ENCODE results near the gene HEATR3. TPM values are rescaled to one million over a fixed set of nuclear protein-coding genes. Genes with fewer than 3 reads are reported as not detected.

The HEATR3 gene, protein sequence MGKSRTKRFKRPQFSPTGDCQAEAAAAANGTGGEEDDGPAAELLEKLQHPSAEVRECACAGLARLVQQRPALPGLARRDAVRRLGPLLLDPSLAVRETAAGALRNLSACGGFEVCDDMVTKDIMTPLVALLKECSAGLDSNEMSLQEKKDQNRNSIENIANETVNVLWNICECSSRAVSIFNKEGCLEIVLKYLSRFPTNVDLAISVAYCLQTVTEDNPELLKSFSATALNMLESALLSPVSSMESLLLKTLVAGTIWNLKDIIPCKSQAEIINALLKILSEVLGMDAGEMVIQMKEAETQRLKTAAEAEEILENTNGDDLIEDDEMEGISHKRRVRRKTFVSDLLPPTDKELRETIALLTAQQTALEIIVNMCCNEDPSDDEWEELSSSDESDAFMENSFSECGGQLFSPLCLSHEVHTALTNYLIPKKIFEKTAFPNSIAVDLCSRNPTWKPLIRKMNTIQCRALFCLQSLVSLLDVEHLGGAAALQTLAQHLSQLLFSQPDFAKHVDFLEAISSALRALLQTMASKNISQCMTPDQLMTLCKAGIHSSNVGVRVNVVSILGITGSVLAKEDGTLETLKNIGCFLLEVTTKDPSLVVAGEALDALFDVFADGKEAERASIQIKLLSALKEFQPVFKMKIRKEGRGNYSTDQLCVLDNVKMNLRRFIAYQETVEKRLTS
- 23.7 TPM for total RNA-seq

DNA sequence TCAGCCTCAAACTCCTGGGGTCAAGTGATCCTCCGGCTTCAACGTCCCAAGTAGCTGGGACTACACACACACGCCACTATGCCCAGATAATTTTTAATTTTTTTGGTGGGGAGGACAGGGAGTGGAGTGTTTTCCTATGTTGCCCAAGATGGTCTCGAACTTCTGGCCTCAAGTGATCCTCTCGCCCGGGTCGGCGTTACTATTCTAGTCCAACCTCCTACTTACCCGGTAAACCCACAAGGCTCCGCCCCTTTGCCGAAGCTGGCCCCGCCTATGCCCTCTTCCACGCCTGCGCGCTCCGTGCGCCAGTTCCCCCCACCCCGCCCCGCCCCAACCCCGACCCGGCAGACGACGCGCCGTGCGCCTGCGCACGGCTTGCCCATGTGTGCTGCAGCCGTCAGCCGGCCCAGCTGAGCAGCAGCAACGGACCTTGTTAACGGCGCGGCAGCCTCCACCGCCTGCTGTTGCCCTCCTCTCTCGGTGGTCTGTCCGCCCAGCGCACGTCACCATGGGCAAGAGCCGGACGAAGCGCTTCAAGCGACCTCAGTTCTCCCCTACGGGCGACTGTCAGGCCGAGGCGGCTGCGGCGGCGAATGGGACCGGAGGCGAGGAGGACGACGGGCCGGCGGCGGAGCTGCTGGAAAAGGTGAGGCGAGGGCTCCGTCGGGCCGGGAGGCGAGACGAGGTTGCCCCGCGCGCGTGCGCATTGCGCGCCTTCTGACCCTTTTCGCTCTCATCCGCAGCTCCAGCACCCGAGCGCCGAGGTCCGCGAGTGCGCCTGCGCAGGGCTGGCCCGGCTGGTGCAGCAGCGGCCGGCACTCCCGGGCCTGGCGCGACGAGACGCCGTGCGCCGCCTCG lies at the start of gene HEATR3:
Gene HEATR3 (plus strand): TSS at position 347 of the 858 bp plus-strand sequence. CDS start 162 bp downstream, at position 509.
- intact Hi-C loops (cut with DNase I): no loop called here
- DNase-seq (ENCODE audit: low spot score) (peak; percentile 96), ATAC-seq (peak; percentile 97)

DNA sequence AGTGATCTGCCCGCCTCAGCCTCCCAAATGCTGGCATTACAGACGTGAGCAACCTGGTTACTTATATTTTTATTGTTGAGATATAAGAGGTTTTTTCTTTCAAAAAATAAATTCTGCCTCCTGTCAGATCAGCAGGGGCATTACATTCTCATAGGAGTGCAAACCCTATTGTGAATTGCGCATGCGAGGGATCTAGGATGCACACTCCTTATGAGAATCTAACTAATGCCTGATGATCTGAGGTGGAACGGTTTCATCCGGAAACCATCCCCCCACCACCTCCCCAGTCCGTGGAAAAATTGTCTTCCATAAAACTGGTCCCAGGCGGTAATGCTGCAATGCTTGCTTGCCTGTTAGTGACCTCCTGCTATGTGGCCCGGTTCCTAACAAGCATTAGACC lies 48.2 kb upstream of the HEATR3 start:
- intact Hi-C loops (cut with DNase I): no loop called here
- ATAC-seq (no peak), DNase-seq (ENCODE audit: low spot score) (no peak)

DNA sequence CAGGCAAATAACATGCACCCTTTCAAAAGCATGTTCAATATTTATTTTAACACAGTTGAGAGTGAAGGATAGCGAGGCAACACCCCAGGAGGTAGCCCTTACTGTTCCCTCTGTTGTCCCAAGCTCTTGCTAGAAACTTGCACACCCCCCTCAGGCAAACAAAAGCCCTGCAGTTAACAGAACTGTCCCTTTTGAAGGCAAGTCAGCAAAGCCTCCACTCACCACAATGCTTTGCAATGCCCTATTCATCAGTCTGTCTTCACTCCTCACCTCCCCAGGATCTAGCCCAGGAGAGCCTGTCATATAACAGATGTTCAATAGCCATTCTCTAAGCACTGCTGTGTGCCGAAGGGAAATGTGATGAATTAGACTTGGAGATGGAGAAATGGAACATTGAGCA lies 44.2 kb upstream of the HEATR3 start:
- intact Hi-C loops (cut with DNase I): loop anchor here (10.0 kb wide), 2 partner anchors 193 to 643 kb away; no protein-coding TSS in a partner anchor
- no peak for ATAC-seq

DNA sequence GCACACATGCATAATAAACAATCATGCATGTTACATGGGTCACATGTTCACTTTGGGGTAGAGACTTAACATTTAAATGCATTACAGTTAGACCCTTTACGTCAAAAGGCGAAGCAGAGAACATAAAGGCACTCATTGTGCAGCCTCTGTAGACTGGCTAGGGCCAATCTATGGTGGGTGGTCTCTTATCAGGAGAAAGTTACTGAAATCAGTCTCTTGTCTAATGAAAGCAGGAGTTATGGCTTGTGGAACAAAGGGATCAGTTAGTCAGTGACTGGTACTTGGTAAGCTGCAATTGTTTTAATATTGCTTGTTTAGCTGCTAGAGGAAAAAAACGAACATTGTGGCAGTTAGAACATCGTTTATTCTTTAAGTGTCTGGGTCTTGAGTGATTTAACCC lies 42.1 kb upstream of the HEATR3 start:
- DNase-seq (ENCODE audit: low spot score) (no peak), ATAC-seq (no peak)
- intact Hi-C loops (cut with DNase I): loop anchor here (10.0 kb wide), 2 partner anchors 191 to 641 kb away; no protein-coding TSS in a partner anchor

More for the DNA sequence above, 44.2 kb upstream of the HEATR3 start:
- no peak for DNase-seq (ENCODE audit: low spot score)

DNA sequence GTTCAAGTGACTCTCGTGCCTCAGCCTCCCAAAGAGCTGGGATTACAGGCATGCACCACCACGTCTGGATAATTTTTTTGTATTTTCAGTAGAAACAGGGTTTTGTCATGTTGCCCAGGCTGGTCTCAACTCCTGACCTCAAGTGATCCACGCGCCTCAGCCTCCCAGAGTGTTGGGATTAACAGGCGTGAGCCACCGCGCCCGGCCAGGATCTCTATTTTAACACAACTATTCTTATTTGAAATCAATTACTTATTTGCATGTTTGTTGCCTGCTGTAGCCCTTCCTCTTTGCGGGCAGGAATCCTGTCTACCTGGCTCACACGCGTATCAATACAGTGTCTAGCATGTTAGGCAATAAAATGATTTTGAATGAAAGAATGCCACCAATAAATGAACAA lies 41.6 kb upstream of the HEATR3 start:
- intact Hi-C loops (cut with DNase I): loop anchor here (10.0 kb wide), 2 partner anchors 191 to 641 kb away; no protein-coding TSS in a partner anchor
- no peak for ATAC-seq
- no peak for DNase-seq (ENCODE audit: low spot score)

DNA sequence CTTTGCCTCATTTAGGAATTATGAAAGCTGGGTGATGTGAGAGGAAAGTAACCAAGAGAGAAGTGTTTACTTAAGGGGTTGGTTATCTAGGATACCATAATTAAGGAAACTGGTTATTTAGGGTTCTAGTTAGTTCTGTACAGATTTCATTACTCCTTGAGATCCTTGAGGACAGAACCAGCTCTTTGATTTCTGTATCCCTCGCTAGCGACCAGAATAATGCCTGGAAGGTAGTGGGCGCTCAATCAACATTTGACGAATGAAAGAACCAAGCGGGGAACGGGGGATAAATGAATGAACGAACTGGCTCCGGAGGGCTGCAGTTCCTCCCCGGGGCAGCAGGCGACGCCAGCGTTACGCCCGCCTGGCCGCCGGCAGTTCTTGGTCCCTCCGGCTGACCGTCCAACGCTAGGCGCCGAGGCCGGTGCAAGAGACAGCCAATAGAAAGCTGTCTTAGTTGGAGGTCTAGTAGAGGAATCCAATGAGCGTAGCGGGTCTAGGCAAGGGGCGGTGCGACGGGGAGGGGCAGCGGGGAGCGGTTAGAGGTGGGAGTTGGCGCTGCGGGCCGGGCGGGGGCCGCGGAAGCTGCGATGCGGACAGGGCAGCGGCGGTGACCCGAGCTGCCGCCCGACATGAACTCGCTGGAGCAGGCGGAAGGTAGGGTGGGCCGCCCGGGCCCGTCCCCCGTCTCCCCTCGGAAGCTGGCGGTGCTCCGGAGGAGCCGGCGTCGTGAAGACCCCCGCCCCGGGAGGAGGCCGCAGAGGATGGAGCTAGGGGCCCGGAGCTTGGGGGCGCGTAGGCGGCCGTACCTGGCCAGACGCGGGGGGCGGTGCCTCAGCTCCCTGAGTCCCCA lies 40.9 kb upstream of the HEATR3 start, which contains the start of gene CNEP1R1:
Gene CNEP1R1 (plus strand): TSS at position 542 of the 853 bp plus-strand sequence. CDS start 91 bp downstream, at position 633.
- peak; percentile 96 for DNase-seq (ENCODE audit: low spot score)
- intact Hi-C loops (cut with DNase I): loop anchor here (10.0 kb wide), 2 partner anchors 190 to 640 kb away; no protein-coding TSS in a partner anchor
- peak; percentile 100 for ATAC-seq

DNA sequence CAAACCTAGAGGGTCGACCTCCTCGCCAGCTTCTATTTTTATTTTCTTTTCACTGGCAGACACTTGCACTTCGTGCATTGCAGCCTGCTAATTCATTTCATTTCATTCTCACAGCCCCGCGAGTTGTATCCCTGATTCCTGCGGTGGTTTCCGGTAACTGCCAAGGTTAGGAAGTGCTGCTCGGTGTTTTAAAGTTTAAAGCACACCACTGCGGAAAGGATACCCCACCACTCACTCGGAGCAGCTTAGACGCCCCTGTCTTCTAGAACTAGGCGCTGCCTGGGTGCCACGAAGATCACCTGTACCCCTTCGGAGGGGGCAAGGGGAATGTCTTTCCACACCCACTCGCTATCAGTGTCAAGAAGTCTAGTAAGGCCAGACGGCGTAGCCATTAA lies 40.2 kb upstream of the HEATR3 start:
- DNase-seq (ENCODE audit: low spot score) (no peak), ATAC-seq (no peak)
- intact Hi-C loops (cut with DNase I): loop anchor here (10.0 kb wide), 2 partner anchors 189 to 639 kb away; no protein-coding TSS in a partner anchor

DNA sequence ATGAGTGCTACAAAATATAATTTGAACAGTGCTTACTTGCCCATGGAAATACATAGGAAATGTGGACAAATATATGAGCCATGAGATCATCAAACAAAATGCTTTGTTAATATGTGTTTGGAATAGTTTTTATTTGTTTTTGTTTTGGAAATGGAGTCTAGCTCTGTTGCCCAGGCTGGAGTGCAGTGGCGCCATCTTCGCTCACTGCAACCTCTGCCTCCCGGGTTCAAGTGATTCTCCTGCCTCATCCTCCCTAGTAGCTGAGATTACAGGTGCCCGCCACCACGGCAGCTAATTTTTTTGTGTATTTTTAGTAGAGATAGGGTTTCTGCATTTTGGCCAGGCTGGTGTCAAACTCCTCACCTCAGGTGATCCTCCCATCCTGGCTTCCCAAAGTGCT lies 37.9 kb upstream of the HEATR3 start:
- DNase-seq (ENCODE audit: low spot score) (no peak), ATAC-seq (no peak)
- intact Hi-C loops (cut with DNase I): loop anchor here (10.0 kb wide), 2 partner anchors 187 to 637 kb away; no protein-coding TSS in a partner anchor

DNA sequence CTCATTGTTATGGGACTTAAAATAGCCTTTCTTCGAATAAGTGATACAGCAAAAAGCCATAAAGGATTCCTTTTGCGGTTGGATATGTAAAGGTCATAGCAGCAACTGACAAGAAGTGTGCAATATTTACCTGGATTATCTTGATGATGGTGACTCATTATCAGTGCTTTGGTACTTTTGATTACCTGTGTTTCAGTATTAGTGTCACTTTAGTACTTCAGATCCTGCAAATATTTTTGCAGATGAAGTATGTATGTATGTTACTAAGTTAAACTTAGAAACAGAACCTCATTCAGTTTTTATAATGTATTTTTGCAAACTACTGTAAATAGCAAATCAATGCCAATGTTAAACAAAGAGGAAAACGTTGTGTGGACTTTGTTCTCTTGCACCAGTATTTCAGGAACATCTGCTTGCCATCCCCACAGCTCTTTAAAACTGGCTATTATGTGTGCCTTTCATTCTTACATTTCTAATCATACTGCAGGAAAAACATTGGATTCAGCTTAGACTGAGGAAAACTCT lies 30.2 kb upstream of the HEATR3 start:
- DNase-seq (ENCODE audit: low spot score) (no peak), ATAC-seq (no peak)
- intact Hi-C loops (cut with DNase I): no loop called here

DNA sequence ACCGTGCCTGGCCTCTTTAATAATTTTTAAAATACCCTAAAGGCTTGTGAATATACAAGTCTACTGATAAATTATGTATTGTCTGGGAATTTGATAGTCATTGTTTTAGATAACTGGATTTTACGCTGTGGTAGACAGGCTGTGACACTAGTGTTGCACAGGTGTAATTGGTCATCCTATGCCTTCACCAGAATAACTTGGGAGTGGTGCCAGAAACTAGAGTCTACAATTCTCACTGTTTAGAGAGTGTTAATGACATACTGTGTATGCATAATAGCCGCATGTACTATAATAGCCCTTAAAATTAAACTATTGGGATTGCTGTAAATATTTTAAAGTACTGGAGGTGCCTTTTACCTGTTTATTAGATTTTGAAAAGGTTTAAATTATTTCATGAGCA lies 29.3 kb upstream of the HEATR3 start:
- no peak for ATAC-seq
- intact Hi-C loops (cut with DNase I): no loop called here
- DNase-seq (ENCODE audit: low spot score): no peak

DNA sequence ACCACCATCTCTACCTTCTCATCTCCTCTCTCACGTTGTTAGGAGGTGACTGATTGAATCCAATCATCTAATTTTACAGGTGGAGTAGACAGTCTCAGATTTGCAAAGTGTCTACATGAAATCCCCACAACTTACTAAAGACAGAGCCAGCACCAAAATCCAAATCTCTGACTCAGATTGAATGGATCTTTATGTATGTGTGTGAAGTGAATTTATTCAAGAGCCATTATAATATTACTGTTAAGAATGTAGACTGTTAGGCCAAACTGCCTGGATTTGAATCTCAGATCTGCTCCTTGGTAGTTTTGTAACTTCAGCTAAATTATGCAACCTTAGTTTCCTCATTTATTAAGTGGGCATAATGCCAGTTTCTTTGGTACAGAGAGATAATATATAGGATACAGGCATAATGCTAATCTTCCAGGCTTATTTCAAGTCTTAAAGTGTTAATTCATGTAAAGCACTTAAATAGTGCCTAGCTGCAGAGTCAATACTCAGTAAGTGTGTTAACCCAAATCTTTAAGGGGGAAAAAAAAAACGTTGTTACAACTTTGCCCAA lies 28.0 kb upstream of the HEATR3 start:
- intact Hi-C loops (cut with DNase I): no loop called here
- DNase-seq (ENCODE audit: low spot score) (no peak), ATAC-seq (peak; percentile 24)

DNA sequence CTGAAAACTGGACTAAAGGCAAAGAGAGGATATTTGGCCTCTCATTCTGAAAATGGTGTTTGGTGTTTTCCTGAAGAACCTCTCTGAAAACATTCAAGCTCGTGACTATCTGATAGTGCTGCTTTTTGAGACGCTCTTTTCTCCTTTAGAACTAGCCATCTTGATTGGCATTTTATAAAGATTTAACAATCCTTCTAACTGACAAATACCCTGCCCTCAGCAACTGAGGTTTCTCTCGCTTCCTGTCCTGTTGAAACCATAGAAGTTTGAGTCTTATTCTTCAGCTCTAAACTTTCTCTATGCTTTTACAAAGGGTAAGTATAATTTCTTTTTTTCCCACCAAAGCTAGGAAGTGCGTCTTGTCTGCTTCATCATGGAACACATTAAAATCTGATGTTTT lies 27.5 kb upstream of the HEATR3 start:
- ATAC-seq: no peak
- DNase-seq (ENCODE audit: low spot score): no peak
- intact Hi-C loops (cut with DNase I): no loop called here

DNA sequence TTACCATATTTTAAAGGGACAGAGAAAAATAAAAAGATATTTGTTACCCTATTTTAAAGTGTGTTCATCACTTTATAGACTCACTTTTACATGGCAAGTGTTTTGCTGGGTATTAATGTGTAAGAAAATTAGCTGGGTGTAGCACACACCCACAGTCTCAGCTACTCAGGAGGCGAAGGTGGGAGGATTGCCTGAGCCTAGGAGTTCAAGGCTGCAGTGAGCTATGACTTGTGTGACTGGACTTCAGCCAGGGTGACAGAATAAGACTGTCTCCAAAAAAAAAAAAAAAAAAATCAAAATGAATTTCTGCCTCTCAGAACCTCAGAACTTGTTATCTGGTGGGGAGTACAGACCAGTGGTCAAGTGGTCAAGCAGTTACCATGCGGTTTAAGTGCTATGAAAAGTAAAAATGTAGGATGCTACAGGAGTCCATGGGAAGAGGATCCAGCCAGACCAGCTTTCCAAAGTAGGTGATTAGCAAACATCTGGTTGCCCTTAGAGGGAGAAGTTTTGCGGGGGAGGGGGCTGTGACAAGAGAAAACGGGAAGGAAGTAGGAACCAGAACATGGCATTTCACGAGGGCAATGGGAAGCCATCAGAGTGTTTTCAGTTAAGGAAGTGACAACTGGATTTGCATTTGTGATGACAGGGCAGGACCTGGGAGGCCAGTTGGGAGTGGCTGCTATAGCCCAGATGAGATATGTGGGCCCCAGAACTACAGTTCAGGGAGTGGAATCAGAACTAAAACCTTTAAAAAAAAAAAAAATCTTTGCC lies 26.8 kb upstream of the HEATR3 start:
- no peak for DNase-seq (ENCODE audit: low spot score)
- ATAC-seq: peak; percentile 92
- intact Hi-C loops (cut with DNase I): no loop called here

DNA sequence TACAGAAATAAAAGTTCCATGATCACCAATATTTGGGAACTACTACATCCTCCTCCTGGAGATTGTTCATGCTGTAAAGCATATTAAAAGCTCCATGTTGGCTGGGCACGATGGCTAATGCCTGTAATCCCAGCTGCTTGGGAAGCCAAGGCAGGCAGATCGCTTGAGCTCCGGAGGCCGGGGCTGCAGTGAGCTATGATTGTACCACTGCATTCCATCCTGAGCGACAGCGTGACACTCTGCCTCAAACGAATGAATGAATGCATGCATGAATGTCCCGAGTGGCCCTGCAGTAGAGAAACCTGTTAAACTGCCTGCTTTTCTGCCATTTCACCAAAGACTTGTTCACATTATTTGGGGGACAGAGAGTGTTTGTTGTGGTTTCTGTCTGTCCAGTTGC lies 25.8 kb upstream of the HEATR3 start:
- DNase-seq (ENCODE audit: low spot score) (no peak), ATAC-seq (no peak)
- intact Hi-C loops (cut with DNase I): no loop called here

DNA sequence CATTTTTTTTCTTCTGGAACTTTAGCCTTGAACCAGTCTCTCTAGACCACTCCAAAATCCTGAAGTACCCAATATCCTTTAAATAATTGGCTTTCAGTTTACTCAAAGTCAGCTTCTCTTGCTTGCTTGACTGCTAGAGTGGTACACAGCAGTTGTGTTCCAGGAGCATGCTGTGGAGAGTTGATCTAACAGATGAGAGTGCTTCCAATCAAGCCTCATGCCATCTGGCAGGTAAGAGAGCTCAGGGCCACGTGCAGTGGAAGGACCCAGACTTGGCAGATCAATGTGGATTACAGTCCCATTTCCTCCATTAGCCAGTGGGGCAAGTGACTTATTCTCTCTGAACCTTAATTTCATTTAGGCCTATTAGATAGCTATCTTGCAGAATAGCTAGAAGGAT lies 25.1 kb upstream of the HEATR3 start:
- intact Hi-C loops (cut with DNase I): no loop called here
- DNase-seq (ENCODE audit: low spot score) (no peak), ATAC-seq (no peak)

DNA sequence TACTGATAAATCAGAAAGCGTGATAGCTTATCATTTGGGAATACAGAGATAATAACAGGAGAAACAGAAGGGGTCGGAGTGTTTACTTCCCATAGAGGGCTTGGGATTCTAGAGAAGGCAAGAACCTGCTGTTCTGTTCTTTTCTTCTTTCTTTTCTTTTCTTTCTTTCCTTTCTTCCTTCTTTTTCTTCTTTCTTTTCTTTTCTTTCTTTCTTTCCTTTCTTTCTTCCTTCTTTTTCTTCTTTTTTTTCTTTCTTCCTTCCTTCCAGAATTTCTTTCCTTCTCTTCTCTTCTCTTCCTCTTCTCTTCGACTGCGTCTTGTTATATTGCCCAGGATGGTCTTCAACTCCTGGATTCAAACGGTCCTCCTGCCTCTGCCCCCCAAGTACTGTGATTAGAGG lies 22.4 kb upstream of the HEATR3 start:
- DNase-seq (ENCODE audit: low spot score) (no peak), ATAC-seq (no peak)
- intact Hi-C loops (cut with DNase I): no loop called here

DNA sequence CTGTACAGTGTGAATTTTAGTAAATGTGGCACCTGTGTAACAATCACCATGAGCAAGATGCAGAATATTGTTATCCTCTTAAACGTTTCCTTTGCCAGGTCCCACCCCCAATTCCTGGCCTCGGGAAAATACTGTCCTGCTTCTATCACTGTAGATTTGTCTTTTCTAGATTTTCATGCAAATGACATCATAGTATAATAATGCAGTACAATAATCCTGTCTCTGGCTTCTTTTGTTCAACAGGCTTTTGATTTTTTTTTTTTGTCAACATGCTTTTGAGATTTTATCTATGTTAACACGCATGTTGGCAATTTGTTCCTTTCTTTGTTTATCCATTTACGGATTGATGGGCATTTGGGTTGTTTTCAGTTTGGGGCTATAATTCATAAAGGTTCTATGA lies 20.4 kb upstream of the HEATR3 start:
- intact Hi-C loops (cut with DNase I): no loop called here
- ATAC-seq: no peak
- DNase-seq (ENCODE audit: low spot score): no peak
